HG03439 (cell line): ENCODE measurements around the gene LTO1.

Experiments
- ATAC-seq: cut with Tn5 transposase; IDR thresholded peaks from one replicate; pipeline ENCODE4 v1.9.1; 2021; ENCODE audit warnings: mild to moderate bottlenecking, moderate library complexity; ENCODE audit not compliant: unreplicated experiment

Gene LTO1

GRCh38 chr11:69658626-69659450 lies 16.3 kb downstream of the LTO1 start:
- ATAC-seq: no peak

- ATAC-seq: no peak
These were observed 17.1 kb downstream of the LTO1 start for GRCh38 chr11:69657911-69658625.

GRCh38 chr11:69657456-69657910 lies 17.7 kb downstream of the LTO1 start:
- no peak for ATAC-seq

- ATAC-seq: no peak
These were observed 18.4 kb downstream of the LTO1 start for GRCh38 chr11:69656536-69657455.

GRCh38 chr11:69655479-69656428 lies 19.4 kb downstream of the LTO1 start:
- ATAC-seq: no peak

- no peak for ATAC-seq
These were observed 20.3 kb downstream of the LTO1 start for GRCh38 chr11:69654660-69655478.

- no peak for ATAC-seq
These were observed 21.0 kb downstream of the LTO1 start for GRCh38 chr11:69654001-69654659.

GRCh38 chr11:69653406-69653960 lies 21.7 kb downstream of the LTO1 start:
- ATAC-seq: no peak

- no peak for ATAC-seq
These were observed 22.2 kb downstream of the LTO1 start for GRCh38 chr11:69652999-69653398.

- no peak for ATAC-seq
These were observed 23.1 kb downstream of the LTO1 start for GRCh38 chr11:69651834-69652620.

GRCh38 chr11:69650832-69651344 lies 24.3 kb downstream of the LTO1 start:
- ATAC-seq: no peak

- no peak for ATAC-seq
These were observed 24.9 kb downstream of the LTO1 start for GRCh38 chr11:69650081-69650831.

- no peak for ATAC-seq
These were observed 25.6 kb downstream of the LTO1 start for GRCh38 chr11:69649576-69649900.

- no peak for ATAC-seq
These were observed 26.2 kb downstream of the LTO1 start for GRCh38 chr11:69648679-69649575.

- ATAC-seq: no peak
These were observed 27.2 kb downstream of the LTO1 start for GRCh38 chr11:69647761-69648497.
